ENCODE results near the gene RTN3. TPM values are rescaled to one million over a fixed set of nuclear protein-coding genes. Genes with fewer than 3 reads are reported as not detected.
A peak's percentile ranks its signal among the peaks of the same experiment; 100 is the strongest.

Gene RTN3
- total RNA-seq, 1 experiment from 2014 or later: 275 TPM

- H3K4me1 ChIP-seq (ENCODE audit: insufficient read depth, low read length, poor library complexity, severe bottlenecking): no peaks in the 10 kb centered on the region
- no peaks in the 10 kb centered on the region for H3K36me3 ChIP-seq (ENCODE audit: insufficient read depth, low read length, poor library complexity, severe bottlenecking)
- intact Hi-C loops (cut with micrococcal nuclease; ENCODE audit: unreplicated experiment): no loop called here
- no peak overlapping the region for H3K27ac ChIP-seq (ENCODE audit: low read depth, low read length, poor library complexity, severe bottlenecking)
- ChIA-PET POLR2A (ENCODE audit: low non-redundant PET) (no interaction called here), CTCF (no interaction called here)
- no peaks in the 10 kb centered on the region for H3K27me3 ChIP-seq (replicated peaks; ENCODE audit: insufficient read depth, low read depth, low read length, poor library complexity)
- H3K9me3 ChIP-seq (ENCODE audit: low read depth, low read length, poor library complexity, severe bottlenecking): peaks cover 12% of the 10 kb centered on the region
- no peak overlapping the region for H3K4me3 ChIP-seq (ENCODE audit: low read depth, low read length, poor library complexity, severe bottlenecking)
- no TSS peak for BruUV-seq (replicated peaks)
- no peak for DNase-seq (ENCODE audit: low spot score)
- TF ChIP-seq EZH2 (IDR thresholded peaks at IDR 0.05; ENCODE audit: borderline replicate concordance, low read depth, low read length, poor library complexity, severe bottlenecking): no peak
- no peak for TF ChIP-seq CTCF (conservative IDR thresholded peaks at IDR 0.05; ENCODE audit: low read depth, low read length)
These were observed 113.8 kb downstream of the RTN3 start for GRCh38 chr11:63795066-63795465.

- ChIA-PET CTCF (interaction anchor here (0.7 kb wide), 1 partner anchor 35 kb away, joined by 6 read pairs; no protein-coding TSS in a partner anchor), POLR2A (ENCODE audit: low non-redundant PET) (no interaction called here)
- no TSS peak for BruUV-seq (replicated peaks)
- intact Hi-C loops (cut with micrococcal nuclease; ENCODE audit: unreplicated experiment): no loop called here
- TF ChIP-seq CTCF (conservative IDR thresholded peaks at IDR 0.05; ENCODE audit: low read depth, low read length) (no peak), EZH2 (IDR thresholded peaks at IDR 0.05; ENCODE audit: borderline replicate concordance, low read depth, low read length, poor library complexity, severe bottlenecking) (no peak)
- Histone ChIP-seq H3K27me3 (replicated peaks; ENCODE audit: insufficient read depth, low read depth, low read length, poor library complexity) (no peaks in the 10 kb centered on the region), H3K9me3 (ENCODE audit: low read depth, low read length, poor library complexity, severe bottlenecking) (no peaks in the 10 kb centered on the region), H3K4me3 (ENCODE audit: low read depth, low read length, poor library complexity, severe bottlenecking) (no peak overlapping the region), H3K4me1 (ENCODE audit: insufficient read depth, low read length, poor library complexity, severe bottlenecking) (peaks cover under 1% of the 10 kb centered on the region), H3K36me3 (ENCODE audit: insufficient read depth, low read length, poor library complexity, severe bottlenecking) (no peaks in the 10 kb centered on the region), H3K27ac (ENCODE audit: low read depth, low read length, poor library complexity, severe bottlenecking) (no peak overlapping the region)
- DNase-seq (ENCODE audit: low spot score): no peak
These were observed 119.6 kb downstream of the RTN3 start for GRCh38 chr11:63800921-63801320.

GRCh38 chr11:63802637-63803414, 121.5 kb downstream of the RTN3 start:
- Histone ChIP-seq H3K27me3 (replicated peaks; ENCODE audit: insufficient read depth, low read depth, low read length, poor library complexity) (no peaks in the 10 kb centered on the region), H3K27ac (ENCODE audit: low read depth, low read length, poor library complexity, severe bottlenecking) (no peak overlapping the region), H3K36me3 (ENCODE audit: insufficient read depth, low read length, poor library complexity, severe bottlenecking) (no peaks in the 10 kb centered on the region), H3K4me3 (ENCODE audit: low read depth, low read length, poor library complexity, severe bottlenecking) (no peak overlapping the region), H3K4me1 (ENCODE audit: insufficient read depth, low read length, poor library complexity, severe bottlenecking) (peaks cover 4% of the 10 kb centered on the region), H3K9me3 (ENCODE audit: low read depth, low read length, poor library complexity, severe bottlenecking) (no peaks in the 10 kb centered on the region)
- DNase-seq (ENCODE audit: low spot score): peak; percentile 67
- ChIA-PET CTCF (interaction anchor here (0.6 kb wide), 1 partner anchor 373 kb away, joined by 3 read pairs; no protein-coding TSS in a partner anchor), POLR2A (ENCODE audit: low non-redundant PET) (no interaction called here)
- no peak for TF ChIP-seq EZH2 (IDR thresholded peaks at IDR 0.05; ENCODE audit: borderline replicate concordance, low read depth, low read length, poor library complexity, severe bottlenecking)
- TF ChIP-seq CTCF (conservative IDR thresholded peaks at IDR 0.05; ENCODE audit: low read depth, low read length): no peak
- BruUV-seq (replicated peaks): no TSS peak
- intact Hi-C loops (cut with micrococcal nuclease; ENCODE audit: unreplicated experiment): no loop called here
